Pulmonary artery endothelial cell (primary cell): ENCODE measurements around the gene CNPY4. TPM values are rescaled to one million over a fixed set of nuclear protein-coding genes. Genes with fewer than 3 reads are reported as not detected.

ENCODE experiments used
- DNase-seq: peaks from one replicate; pipeline ENCODE4 v3.0.0-alpha.2; 2011; ENCODE audit warnings: low read depth, low spot score
- total RNA-seq: library from RNA; depleted of rRNA; stranded (reverse); fragments of >200 nt; gene quantifications from 2 replicates; pipeline ENCODE4 v1.2.3, GENCODE V29; 2014

The CNPY4 gene
- total RNA-seq, 1 donor from 2014 or later: 34.7 TPM

GRCh38 chr7:100166317-100166940, 47.0 kb downstream of the CNPY4 start:
- DNase-seq: no peak

GRCh38 chr7:100166970-100167911, 47.8 kb downstream of the CNPY4 start:
- no peak for DNase-seq

GRCh38 chr7:100167912-100168323, 48.5 kb downstream of the CNPY4 start:
- no peak for DNase-seq

- no peak for DNase-seq
Observed at GRCh38 chr7:100169147-100169850, 49.9 kb downstream of the CNPY4 start.

GRCh38 chr7:100170101-100170897, 50.9 kb downstream of the CNPY4 start:
- DNase-seq: no peak

GRCh38 chr7:100171087-100171681, 51.8 kb downstream of the CNPY4 start:
- no peak for DNase-seq

GRCh38 chr7:100171840-100172239, 52.4 kb downstream of the CNPY4 start:
- no peak for DNase-seq

GRCh38 chr7:100173806-100174495, 54.5 kb downstream of the CNPY4 start:
- no peak for DNase-seq

- no peak for DNase-seq
Observed at GRCh38 chr7:100174582-100174981, 55.1 kb downstream of the CNPY4 start.

Other genes starting within 250 kb of the CNPY4 start
- gene OR2AE1, start 242.6 kb upstream of the CNPY4 start, total RNA-seq: 0.13 TPM in 1 of 2 replicates, not detected in the other
- 14.0 and 17.4 TPM in 2 replicates for gene TRIM4, start 200.1 kb upstream of the CNPY4 start, total RNA-seq
- gene GJC3, start 190.0 kb upstream of the CNPY4 start, total RNA-seq: not detected in 2 replicates
- gene AZGP1, start 143.6 kb upstream of the CNPY4 start, total RNA-seq: not detected in 2 replicates
- gene ZKSCAN1, start 104.0 kb upstream of the CNPY4 start, total RNA-seq: 32.7 and 33.5 TPM in 2 replicates
- gene ZSCAN21, start 69.9 kb upstream of the CNPY4 start, total RNA-seq: 7.0 and 9.3 TPM in 2 replicates
- gene ZNF3, start 37.9 kb upstream of the CNPY4 start, total RNA-seq: 21.7 and 27.8 TPM in 2 replicates
- 147 and 157 TPM in 2 replicates for gene COPS6, start 30.7 kb upstream of the CNPY4 start, total RNA-seq
- 114 and 205 TPM in 2 replicates for gene MCM7, start 18.2 kb upstream of the CNPY4 start, total RNA-seq
- gene AP4M1, start 18.0 kb upstream of the CNPY4 start, total RNA-seq: 23.8 and 24.9 TPM in 2 replicates
- 30.5 and 40.4 TPM in 2 replicates for gene TAF6, start 276 bp upstream of the CNPY4 start, total RNA-seq
- 2.5 and 3.0 TPM in 2 replicates for gene MBLAC1, start 7.3 kb downstream of the CNPY4 start, total RNA-seq
- 68.4 and 109 TPM in 2 replicates for gene LAMTOR4, start 29.3 kb downstream of the CNPY4 start, total RNA-seq
- 6.3 and 8.6 TPM in 2 replicates for gene TRAPPC14, start 39.1 kb downstream of the CNPY4 start, total RNA-seq
- gene GAL3ST4, start 49.0 kb downstream of the CNPY4 start, total RNA-seq: 0.73 and 2.0 TPM in 2 replicates
- 2.2 and 4.1 TPM in 2 replicates for gene GPC2, start 57.7 kb downstream of the CNPY4 start, total RNA-seq
- gene STAG3, start 58.3 kb downstream of the CNPY4 start, total RNA-seq: 0.13 and 0.42 TPM in 2 replicates
- gene PVRIG, start 100.3 kb downstream of the CNPY4 start, total RNA-seq: not detected in 2 replicates
- gene SPDYE3, start 188.1 kb downstream of the CNPY4 start, total RNA-seq: not detected in 2 replicates
- gene PILRB, start 238.5 kb downstream of the CNPY4 start, total RNA-seq: 3.4 and 10.8 TPM in 2 replicates